Dermis microvascular lymphatic vessel endothelial cell (primary cell): Measurements from ENCODE around the gene ITPR2. TPM values are rescaled to one million over a fixed set of nuclear protein-coding genes. Genes with fewer than 3 reads are reported as not detected.
A peak's percentile ranks its signal among the peaks of the same experiment; 100 is the strongest.
"Not testable (repeated sequence)": the region's sequence is repeated elsewhere in the genome, so short reads cannot be mapped to it uniquely, and the experiment has no call there.

Experiments
- DNase-seq, 2 donors: peaks; one replicate each; pipeline versions ENCODE4 v3.0.0 to v3.0.0-alpha.2; 2010; ENCODE audit warnings: low read depth in 2 of 2
- total RNA-seq: library from RNA; depleted of rRNA; stranded (reverse); fragments of >200 nt; gene quantifications from 2 replicates; pipeline ENCODE4 v1.2.1, GENCODE V29; 2014

The ITPR2 gene
- total RNA-seq, 1 donor from 2014 or later = 28.0 TPM

DNA sequence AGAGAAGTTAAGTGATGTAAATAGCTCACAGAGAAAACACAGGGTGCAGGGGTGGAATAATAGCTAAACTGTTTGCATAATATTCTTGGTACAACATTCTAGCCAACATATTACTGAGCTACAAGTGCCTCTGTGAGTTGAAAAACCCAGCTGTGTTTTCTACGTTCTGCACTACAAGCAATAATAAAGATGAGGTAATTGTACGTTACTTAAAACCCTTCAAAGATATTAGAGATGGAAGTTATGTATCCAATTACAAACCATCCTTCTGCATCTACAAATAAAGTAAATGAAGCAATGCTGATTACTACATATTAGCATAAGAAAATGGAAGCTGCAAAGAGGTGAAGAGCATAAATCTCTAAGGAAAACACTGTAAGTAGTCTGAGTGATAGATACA is 366.3 kb downstream of the ITPR2 start:
- DNase-seq = no peak

DNA sequence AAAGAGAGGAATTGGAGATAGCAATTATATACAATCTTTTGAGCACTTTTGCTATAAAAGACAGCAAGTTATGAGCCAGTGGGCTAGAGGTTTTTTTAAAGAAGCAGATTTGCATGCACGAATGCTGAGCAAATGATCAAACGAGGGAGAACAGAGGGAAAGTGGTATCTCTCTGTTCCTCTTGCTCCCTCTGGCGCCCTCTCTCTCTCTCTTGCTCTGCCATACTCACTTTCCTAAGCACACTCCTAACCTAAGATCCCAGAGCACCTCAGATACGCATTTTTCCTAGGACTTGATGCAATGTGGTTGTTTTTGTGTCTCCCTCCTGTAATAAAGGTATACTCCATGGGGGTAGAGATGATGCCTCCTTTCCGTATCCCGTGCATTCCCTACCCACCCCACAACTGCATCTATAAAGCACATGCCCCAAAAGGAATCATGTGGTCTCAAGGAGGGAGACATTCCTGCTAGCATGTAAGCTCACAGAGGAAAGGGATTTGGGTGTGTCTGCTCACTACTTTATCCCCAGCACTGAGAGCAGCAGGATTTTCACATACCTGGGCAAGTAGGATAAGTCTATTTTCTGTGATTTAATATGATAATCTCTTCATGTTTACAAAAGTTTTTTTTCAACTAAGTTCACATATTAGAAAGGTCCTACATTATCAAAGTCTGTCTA is 367.4 kb downstream of the ITPR2 start:
- DNase-seq = no peak

DNA sequence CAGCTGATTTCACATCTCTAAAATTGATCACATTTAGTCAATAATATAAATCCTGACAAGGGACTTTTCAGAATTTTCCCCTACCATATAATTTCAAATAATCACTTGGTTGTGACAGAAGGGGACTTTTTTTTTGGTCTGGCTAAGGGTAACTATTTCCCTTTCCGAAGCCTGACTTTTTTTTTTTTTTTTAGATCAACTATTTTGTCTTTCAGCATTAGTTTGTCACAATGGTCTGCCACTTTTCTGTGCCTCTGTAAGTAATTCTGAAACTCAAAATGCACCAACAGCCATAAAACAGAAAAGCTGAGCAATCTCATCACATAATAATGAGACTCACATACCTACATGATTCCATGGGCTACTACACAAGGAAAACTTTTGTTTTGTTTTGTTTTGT is 371.2 kb downstream of the ITPR2 start:
- no peak for DNase-seq

DNA sequence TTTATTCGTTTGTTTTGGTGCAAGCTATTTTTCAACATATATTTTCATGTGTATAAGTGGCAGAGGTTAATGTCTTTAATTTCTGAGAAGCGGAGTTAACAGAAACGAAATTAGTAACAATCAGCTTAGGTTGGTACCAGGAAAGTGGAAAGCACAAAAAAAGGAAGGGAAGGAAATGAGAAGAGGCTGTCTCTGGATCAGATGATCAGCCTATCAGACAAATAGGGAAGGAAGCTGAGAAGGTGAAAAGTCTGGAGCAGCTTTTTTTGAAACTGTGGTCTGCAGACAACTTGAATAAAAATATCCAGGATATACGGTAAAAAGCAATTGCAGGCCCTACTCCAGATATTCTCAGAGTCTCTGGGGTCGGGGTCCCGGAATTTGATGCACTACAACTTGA is 372.6 kb downstream of the ITPR2 start:
- no peak for DNase-seq

DNA sequence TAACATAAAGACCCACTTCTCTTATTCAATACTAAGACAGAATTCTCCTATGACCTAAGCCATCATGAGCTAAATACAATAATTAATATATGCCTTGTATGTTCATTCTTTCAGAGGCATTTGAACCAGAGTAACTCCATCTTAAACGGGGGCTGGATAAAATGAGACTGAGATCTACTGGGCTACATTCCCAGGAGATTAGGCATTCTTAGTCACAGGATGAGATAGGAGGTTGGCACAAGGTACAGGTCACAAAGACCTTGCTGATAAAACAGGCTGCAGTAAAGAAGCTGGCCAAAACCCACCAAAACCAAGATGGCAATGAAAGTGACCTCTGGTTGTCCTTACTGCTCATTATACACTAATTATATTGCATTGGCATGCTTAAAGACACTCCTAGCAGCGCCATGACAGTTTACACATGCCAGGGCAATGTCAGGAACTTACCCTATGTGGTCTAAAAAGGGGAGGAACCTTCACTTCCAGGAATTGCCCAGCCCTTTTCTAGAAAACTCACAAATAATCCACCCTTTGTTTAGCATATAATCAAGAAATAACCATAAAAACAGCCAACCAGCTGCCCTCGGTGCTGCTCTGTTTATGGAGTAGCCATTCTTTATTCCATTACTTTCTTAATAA is 376.9 kb downstream of the ITPR2 start:
- DNase-seq = no peak

DNA sequence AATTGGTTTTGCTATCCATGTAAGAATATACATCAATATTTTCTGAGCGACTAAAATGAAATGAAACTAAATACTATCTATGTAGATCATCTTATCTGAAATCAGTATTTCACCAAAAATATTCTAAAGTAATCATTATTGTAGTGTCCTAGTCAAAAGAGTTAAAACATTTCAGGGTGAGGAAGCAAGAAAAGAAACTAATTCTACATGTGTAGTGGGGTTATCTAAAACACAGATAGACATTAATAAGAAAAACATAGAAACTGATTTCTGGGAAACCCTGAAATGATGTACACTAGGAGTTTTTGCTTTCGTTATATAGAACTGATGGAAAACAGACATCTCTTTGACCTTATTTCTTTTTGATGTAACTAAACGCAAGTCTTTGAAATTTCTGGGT is 379.7 kb downstream of the ITPR2 start:
- DNase-seq = no peak

DNA sequence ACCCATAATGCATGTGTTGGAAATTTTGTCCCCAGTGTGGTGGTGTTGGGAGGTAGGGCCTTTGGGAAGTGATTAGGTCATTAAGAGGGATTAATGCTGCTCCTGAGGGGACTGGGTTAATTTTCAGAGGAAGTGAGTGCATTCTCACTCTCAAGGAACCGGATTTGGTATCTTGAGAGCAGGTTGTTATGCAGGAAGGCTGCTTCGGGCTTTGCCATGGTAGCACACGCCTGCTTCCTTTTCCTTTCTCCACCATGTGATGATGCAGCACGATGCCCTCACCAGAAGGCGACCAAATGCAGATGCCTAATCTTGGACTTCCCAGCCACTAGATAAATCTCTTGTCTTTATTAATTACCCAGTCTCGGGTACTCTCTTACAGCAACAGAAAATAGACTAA is 380.5 kb downstream of the ITPR2 start:
- peak in 1 of 2 donors; percentile 59 for DNase-seq

DNA sequence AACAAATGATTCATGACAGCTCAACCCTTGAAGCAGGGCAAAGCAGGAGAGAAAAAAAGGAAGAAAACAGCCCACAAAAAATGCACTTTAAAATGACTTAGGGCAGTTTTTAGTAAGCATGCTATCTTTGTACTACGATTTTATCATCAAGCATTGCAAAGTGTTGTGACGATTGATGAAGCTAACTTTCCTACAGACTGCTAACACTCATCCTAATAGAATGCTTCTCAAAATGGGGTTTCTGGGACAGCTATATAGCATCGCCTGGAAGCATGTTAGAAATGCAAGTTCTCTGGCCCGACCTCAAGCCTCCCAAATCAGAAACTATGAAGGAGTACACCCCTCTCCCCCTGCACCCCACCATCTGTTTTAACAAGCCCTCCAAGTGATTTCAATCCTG is 381.2 kb downstream of the ITPR2 start:
- DNase-seq = no peak

DNA sequence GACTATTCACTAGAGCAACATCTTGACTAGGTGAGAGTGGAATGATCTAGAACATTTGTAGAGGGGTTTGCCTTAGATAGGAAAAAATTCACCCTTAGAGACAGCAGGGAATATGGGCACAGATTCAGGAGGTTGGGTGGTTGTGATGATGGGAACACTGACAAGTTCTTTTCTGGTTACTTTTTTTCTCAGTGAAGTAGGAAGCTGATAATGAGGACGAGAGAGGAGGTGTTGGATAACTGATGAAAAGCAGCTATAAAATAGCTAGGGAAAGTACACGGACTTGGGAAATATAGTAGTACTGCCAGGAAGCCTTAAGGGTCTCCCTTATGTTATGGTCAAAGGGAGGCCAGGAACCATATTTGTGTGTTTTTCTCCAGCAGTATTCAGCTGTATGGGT is 387.1 kb downstream of the ITPR2 start:
- DNase-seq = no peak

DNA sequence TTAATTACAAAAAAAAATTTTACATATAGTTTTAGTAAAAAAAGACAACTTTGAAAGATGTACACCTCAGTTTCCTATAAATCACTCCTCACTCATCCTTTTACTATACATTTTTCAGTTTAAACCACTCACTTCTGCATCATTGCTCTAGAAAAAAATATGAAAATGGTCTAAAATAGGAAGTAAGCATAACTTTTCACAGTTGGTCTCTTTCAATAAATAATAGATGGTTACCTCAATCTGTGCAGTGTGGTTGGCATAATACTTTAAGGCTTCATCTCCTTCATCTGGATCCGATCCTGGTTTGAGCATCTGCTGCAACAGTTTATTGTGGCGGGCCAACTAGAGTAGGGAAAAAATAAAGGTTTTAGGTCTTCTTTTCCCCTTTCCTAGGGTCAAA is 389.7 kb downstream of the ITPR2 start:
- no peak for DNase-seq

DNA sequence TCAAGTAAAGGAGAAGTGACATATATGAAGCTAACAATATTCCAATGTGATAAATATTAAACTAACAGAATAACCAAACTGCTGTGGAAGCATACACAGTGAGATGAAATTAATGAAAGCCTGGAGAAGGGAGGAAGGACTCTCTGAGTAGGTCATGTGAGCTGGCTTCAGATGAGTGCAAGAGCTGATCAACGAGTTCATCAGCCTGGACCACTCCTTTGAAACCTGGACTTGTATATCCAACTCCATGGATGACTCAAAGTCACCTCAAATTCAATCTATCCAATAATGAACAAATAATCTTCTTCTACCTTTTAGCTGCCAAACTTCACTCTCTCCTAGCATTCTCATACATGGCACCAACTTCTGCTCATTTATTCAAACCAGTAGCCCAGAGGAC is 391.6 kb downstream of the ITPR2 start:
- no peak for DNase-seq

DNA sequence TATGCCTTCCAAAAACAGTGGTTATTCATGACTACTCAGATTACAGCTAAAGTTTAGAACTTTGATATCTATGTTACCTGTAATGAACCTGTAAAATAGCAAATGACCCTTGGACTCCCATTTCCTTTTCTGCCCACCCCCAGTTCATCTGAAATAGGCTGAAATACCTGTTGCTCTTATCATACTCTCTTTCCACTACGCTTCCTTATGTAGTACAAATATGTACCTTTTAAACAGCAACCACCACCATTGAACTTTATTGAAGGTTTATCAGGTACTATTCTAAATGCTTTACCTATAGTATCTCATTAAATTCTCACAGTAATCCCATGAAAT is 398.0 kb downstream of the ITPR2 start:
- DNase-seq = no peak

DNA sequence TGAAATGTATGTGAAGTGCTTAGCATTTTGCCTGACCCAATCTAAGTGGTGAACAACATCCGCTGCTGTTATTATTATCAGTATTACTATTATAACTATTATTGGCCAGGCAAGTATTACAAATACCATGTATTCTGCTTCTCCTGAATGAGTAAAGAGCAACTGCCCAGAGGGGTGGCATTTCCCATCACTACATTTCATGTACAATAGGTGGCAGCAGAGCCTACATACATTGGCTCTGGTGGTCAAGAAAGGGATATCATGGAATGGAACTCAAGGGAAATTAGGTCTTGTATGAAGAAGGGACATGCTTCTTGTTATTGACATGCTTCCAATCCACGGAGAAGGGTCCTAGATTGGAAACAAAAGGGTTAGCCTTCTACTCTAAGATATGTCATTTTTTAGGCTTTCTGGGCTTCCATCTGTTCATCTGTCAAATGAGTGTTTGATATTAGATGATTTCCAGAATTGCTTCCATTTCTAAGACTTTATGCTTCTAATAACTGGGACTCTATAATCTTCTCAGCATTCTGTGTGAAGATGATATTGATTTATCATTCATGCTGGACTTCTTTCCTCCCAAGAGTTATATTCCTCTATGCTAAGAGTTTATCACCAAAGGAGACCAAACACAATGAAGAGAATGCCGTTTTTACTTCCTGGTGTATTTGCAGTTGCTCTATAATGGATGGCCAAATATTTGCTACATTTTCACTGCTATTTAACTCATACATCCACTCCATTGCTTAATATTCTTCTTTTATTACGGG is 398.5 kb downstream of the ITPR2 start:
- peak; percentile 47 to 68 for DNase-seq

DNA sequence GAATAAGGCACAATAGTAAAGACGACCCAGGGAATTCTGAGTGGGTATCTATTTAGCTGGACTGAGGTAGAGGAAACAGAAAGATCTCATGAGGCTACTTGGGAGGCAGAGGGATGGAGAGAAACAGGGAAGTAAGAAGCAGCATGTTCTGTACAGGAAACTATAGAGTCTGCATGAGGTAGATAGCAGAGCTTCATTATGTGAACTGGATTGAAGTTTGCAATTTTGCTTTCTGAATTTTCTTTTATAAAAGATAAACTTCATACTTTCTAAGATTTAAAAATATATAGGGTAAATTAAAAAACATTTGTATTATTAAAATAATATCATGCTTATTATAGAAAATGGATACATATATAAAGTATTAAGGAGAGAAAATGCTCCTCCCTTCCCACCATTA is 399.3 kb downstream of the ITPR2 start:
- DNase-seq = not testable (repeated sequence)

DNA sequence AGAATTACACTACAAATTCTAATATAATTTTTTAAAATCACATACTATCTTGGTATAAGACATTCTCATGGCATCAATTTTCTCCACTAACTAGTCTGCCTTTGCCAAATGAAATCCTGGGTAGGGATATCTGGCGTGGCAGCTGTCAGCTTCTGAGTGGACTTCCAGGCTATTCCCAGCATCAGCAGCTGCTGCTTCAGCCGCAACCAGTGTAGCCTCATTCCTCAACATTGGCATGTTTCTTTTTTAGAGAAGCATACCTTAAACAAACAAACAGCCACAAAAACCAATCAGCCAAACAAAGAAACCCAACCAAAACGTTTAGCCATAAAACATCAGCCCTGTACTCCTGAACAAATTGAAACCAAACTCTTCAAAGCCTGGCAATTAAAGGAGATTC is 401.8 kb downstream of the ITPR2 start:
- DNase-seq = no peak

DNA sequence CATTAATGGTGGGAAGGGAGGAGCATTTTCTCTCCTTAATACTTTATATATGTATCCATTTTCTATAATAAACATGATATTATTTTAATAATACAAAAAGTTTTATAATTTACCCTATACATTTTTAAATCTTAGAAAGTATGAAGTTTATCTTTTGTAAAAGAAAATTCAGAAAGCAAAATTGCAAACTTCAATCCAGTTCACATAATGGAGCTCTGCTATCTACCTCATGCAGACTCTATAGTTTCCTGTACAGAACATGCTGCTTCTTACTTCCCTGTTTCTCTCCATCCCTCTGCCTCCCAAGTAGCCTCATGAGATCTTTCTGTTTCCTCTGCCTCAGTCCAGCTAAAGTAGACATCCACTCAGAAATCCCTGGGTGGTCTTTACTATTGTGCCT is 402.4 kb downstream of the ITPR2 start:
- not testable (repeated sequence) for DNase-seq

DNA sequence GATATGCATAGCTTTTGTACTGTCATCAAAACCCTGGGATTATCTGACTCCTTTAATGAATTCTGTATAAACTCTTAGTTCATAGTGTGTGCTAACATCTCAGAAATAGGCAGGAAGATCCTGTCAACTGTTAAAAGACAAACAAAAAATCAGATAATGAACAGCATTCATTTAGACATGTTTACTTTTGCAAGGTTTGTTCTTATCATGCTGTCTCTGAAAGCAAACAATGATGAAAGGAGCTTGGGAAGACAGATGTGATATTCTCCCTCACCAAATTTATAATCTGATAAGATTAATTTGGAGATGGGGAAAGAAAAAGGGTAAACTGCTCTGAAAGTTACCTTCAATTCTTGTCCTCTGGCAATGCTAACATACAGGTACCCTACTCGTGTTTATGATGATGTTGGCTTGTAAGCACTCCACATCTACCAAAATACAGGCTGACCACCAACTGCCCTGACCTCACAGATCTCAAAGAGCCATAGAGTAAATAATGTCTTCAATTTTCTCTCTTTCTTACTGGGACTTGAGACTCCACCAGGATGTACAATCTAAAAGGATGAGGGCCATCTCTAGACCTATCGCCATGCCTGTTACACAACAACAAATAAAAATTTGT is 403.8 kb downstream of the ITPR2 start:
- no peak for DNase-seq

DNA sequence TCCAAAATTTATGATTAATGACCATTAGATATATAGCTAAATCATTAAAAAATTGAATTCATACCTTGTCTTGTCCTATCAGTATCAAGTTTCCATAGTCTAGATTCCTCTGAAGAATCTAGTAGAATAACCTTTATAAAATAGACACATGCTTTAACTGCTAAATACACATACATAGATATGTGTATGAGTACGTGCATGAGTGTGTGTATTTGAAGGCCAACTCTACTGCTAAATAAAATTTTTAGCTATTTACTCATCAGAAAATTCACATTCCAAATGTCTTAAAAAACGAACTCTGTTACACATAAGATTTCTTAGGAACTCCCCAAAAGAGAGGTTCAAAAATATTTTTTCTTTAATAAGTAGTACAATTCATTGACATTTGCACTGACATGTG is 404.6 kb downstream of the ITPR2 start:
- DNase-seq = no peak

DNA sequence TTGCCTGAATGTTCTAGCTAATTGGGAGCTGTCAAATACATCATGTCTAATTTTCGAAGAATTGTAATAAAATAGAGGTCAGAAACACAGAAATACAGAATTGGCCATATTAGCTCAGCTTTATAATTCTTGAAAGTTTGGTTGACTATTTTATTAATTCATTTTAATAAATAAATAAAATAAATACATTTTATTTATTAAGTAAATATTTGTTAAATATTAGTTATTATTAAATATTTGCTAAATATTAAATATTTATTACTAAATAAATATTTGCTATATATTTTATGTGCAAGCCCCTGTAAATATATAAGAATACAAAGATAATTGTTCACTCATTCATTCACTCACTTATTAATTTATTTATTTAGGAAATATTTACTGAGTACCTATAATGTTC is 406.3 kb downstream of the ITPR2 start:
- no peak for DNase-seq

DNA sequence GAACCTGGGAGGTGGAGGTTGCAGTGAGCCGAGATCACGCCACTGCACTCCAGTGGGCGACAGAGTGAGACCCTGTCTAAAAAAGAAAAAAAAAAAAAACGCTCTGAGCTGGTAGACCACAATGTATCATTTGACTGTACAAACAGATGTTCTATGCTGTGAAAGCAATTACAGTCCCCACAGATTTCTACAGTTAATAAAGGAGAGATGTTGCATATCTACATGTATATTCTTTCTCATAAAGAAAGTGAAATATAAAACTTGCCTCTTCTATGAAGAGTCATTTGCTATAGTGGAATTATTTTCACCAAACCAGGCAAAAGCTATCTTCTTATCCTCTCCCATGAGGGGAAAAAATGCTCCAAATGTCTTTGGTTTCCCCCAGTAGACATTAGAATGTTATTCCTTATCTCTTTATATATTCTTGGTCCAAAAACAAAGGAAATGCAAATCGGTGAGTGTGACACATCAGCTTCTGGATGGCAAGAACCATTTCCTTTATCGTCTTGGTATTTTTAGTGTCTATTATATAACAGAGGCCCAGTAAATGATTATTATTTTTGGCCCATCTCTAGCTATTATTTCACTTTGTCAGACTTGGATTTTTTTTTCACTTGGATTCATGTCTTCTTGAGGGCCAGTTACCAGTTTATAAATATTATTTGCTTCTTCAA is 407.3 kb downstream of the ITPR2 start:
- peak in 1 of 2 donors; percentile 64 for DNase-seq

DNA sequence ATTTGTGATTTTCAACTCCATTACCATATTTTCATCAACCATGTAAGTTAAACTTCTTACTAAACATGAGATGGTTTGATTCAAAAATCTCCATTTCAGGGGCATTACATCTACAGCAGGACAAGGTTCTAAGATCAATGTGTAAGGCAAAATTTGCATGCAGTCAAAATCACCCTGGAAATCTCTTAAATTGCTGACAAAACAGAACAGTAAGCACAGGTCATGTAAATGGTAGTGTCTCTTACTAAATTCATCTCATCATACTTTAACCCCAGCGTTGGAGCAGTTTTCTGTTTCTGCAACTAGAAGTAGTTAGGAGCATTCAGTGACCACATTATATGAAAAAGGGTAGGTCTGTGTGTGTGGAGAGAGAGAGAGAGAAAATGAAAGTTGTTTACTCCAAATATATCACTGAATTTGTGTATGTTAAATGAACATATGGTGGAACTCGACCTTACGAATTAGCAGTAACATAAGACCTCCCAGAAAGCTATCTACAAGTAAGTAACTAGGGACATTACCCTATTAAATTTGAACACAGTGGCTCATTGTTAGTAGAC is 410.1 kb downstream of the ITPR2 start:
- no peak for DNase-seq

DNA sequence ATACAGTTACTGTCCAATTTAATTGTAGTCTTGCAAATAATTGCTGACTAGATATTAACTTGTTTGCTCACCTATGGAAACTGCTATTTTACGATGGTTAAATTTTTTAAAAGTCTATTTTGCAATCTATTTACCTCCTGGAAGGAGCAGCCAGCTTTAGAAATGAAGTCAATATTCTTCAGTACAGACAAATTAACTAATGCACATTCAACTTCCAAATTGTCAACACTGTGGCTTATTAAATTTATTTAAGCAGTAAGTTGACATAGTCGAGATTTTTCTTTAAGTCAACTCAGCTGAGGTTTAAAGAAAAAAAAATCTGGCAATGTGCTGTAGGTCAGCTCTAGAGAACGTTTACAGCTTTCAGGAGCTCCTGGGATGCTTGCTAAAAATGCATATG is 416.4 kb downstream of the ITPR2 start:
- DNase-seq = no peak
